DOHH2 (cell line): Measurements from ENCODE around the gene WDR59.

Source experiments
- H3F3A ChIP-seq: fragments of 200-600 bp; sonication (generic), shearing (Covaris generic); 2 replicates; pipeline ENCODE4 v1.6.0; 2016; ENCODE audit warnings: antibody characterized with exemption, mild to moderate bottlenecking; ENCODE audit not compliant: control insufficient read depth, insufficient read depth
- H3K27ac ChIP-seq: fragments of 200-600 bp; sonication (generic); 2 replicates; pipeline ENCODE4 v1.5.1; 2014; ENCODE audit warnings: low read depth, mild to moderate bottlenecking, low read length, moderate library complexity
- H3K27me3 ChIP-seq: fragments of 200-600 bp; sonication (generic); 2 replicates; pipeline ENCODE4 v1.6.1; 2014; ENCODE audit warnings: mild to moderate bottlenecking, low read length, mixed read lengths; ENCODE audit not compliant: control insufficient read depth
- H3K36me3 ChIP-seq: fragments of 200-600 bp; sonication (generic); 2 replicates; pipeline ENCODE4 v1.6.1; 2014; ENCODE audit warnings: mild to moderate bottlenecking, low read length, moderate library complexity, mixed read lengths; ENCODE audit not compliant: control insufficient read depth
- H3K4me1 ChIP-seq: fragments of 200-600 bp; sonication (generic); 2 replicates; pipeline ENCODE4 v1.6.1; 2014; ENCODE audit warnings: mild to moderate bottlenecking, low read length, mixed read lengths; ENCODE audit not compliant: control insufficient read depth
- H3K4me2 ChIP-seq: fragments of 200-600 bp; sonication (generic); 2 replicates; pipeline ENCODE4 v1.6.0; 2014; ENCODE audit warnings: mild to moderate bottlenecking, low read length, moderate library complexity
- H3K4me3 ChIP-seq: fragments of 200-600 bp; sonication (generic); 2 replicates; pipeline ENCODE4 v1.5.1; 2014; ENCODE audit warnings: mild to moderate bottlenecking, low read length, mixed read lengths
- H3K79me2 ChIP-seq: fragments of 200-600 bp; sonication (generic); 2 replicates; pipeline ENCODE4 v1.6.1; 2014; ENCODE audit warnings: mild to moderate bottlenecking, low read length, mixed read lengths; ENCODE audit not compliant: control insufficient read depth
- H3K9me2 ChIP-seq: fragments of 200-600 bp; sonication (generic); replicated peaks from 2 replicates; pipeline ENCODE4 v1.6.1; 2014; ENCODE audit warnings: mild to moderate bottlenecking, low read length, mixed read lengths; ENCODE audit not compliant: control insufficient read depth
- H3K9me3 ChIP-seq: fragments of 200-600 bp; sonication (generic); 2 replicates; pipeline ENCODE4 v1.6.1; 2014; ENCODE audit warnings: antibody characterized with exemption, low read length, mixed read lengths; ENCODE audit not compliant: control insufficient read depth, insufficient read depth
- H4K20me1 ChIP-seq: fragments of 200-600 bp; sonication (generic); 2 replicates; pipeline ENCODE4 v1.6.0; 2014; ENCODE audit warnings: low read depth, mild to moderate bottlenecking, antibody characterized with exemption, low read length, moderate library complexity; ENCODE audit not compliant: control insufficient read depth, insufficient read depth
- EZH2phosphoT487 ChIP-seq: fragments of 200-600 bp; sonication (generic); IDR thresholded peaks from 2 replicates; pipeline ENCODE4 v1.6.1; 2017; ENCODE audit warnings: borderline replicate concordance, mild to moderate bottlenecking, antibody characterized with exemption, low read length, moderate library complexity, mixed read lengths
- TF ChIP-seq, protein P1 (sequence below): fragments of 200-600 bp; sonication (generic); IDR thresholded peaks from one replicate; pipeline ENCODE4 v1.5.1; 2014; ENCODE audit warnings: antibody characterized with exemption, mild to moderate bottlenecking, low read depth, low read length; ENCODE audit not compliant: poor library complexity, severe bottlenecking

The WDR59 gene

GRCh38 chr16:74923766-74924460 lies 61.0 kb downstream of the WDR59 start:
- no peaks in the 10 kb centered on the region for H3F3A ChIP-seq
- no peaks in the 10 kb centered on the region for H3K9me2 ChIP-seq
- H3K79me2 ChIP-seq: no peaks in the 10 kb centered on the region
- no peaks in the 10 kb centered on the region for H3K27me3 ChIP-seq
- H3K9me3 ChIP-seq: no peaks in the 10 kb centered on the region
- no peak overlapping the region for H3K27ac ChIP-seq
- no peak overlapping the region for H3K4me2 ChIP-seq
- H4K20me1 ChIP-seq: no peaks in the 10 kb centered on the region
- H3K4me3 ChIP-seq: no peak overlapping the region
- no peaks in the 10 kb centered on the region for H3K4me1 ChIP-seq
- TF ChIP-seq, protein P1, sequence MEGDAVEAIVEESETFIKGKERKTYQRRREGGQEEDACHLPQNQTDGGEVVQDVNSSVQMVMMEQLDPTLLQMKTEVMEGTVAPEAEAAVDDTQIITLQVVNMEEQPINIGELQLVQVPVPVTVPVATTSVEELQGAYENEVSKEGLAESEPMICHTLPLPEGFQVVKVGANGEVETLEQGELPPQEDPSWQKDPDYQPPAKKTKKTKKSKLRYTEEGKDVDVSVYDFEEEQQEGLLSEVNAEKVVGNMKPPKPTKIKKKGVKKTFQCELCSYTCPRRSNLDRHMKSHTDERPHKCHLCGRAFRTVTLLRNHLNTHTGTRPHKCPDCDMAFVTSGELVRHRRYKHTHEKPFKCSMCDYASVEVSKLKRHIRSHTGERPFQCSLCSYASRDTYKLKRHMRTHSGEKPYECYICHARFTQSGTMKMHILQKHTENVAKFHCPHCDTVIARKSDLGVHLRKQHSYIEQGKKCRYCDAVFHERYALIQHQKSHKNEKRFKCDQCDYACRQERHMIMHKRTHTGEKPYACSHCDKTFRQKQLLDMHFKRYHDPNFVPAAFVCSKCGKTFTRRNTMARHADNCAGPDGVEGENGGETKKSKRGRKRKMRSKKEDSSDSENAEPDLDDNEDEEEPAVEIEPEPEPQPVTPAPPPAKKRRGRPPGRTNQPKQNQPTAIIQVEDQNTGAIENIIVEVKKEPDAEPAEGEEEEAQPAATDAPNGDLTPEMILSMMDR: no peak
- TF ChIP-seq EZH2phosphoT487: no peak
- H3K36me3 ChIP-seq: peaks cover 12% of the 10 kb centered on the region; the same call in 1 of the 2 replicates

DNA sequence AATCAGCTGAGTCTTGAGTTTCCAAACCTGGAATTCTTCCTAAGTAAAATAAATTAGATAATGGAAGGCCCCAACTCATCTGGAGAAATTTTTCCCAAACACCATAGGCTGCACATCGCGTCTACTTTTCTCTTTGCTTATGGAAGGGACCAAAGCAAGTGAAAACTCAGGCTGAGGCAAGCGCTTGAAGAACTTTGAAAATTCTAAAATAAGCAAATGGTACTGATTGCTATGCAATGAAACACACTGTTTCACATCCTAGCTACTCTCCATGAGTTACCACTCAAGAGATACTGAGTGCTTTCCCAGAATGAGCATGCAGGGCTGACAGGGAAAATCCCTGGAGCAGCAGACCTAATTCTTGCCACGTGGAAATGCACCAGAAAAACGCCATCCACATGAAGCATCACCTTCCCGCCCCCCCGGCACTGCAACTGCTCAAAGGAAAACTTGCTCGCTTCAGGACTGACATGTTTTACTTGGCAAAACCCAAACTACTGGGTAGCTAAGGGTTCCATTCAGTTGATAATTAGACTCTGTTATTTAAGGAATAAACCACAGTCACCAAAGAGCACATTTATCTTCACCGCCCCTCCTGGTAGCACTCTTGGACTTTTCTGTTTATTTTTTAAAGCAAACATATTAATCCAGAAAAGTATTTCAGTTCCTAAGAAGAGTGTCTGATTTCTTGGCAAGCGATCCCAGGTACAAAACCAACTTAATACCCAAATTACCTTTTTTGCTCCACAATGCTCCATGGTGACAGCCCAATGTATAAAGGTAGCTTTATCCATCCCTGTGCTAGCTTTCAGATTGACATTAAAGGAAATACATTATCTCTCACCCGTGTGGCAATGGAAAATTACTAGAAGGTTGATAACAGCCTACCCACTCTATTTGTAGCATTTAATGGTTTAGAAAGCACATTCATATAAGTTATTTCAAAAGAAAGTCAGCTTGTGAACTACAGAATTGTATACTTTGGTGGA lies 62.5 kb downstream of the WDR59 start:
- no peaks in the 10 kb centered on the region for H3F3A ChIP-seq
- TF ChIP-seq, protein P1: no peak
- no peak for TF ChIP-seq EZH2phosphoT487
- H3K27me3 ChIP-seq: no peaks in the 10 kb centered on the region
- no peaks in the 10 kb centered on the region for H3K79me2 ChIP-seq
- H3K9me2 ChIP-seq: no peaks in the 10 kb centered on the region
- no peaks in the 10 kb centered on the region for H3K9me3 ChIP-seq
- no peak overlapping the region for H3K4me3 ChIP-seq
- H3K4me2 ChIP-seq: no peak overlapping the region
- no peaks in the 10 kb centered on the region for H3K4me1 ChIP-seq
- no peaks in the 10 kb centered on the region for H4K20me1 ChIP-seq
- no peak overlapping the region for H3K27ac ChIP-seq
- peaks cover 20% of the 10 kb centered on the region for H3K36me3 ChIP-seq

DNA sequence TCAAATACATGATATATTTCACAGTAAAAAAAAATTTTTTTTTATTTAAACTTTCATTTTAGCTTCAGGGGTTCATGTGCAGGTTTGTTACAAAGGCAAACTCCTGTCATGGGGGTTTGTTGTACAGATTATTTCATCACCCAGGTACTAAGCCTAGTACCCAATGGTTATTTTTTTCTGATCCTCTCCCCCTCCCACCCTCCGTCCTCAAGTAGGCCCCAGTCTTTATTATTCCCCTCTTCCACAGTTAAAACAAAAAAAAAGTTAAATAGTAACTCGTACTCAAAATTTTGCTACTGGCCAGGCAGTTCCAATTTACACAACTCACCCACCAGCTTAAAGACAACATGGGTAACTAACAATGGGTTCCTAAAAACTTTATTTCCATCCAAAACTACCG lies 63.9 kb downstream of the WDR59 start:
- no peaks in the 10 kb centered on the region for H3K9me3 ChIP-seq
- H3K27me3 ChIP-seq: no peaks in the 10 kb centered on the region
- no peaks in the 10 kb centered on the region for H3K4me1 ChIP-seq
- no peak overlapping the region for H3K4me3 ChIP-seq
- no peak overlapping the region for H3K27ac ChIP-seq
- H3K36me3 ChIP-seq: peaks cover 22% of the 10 kb centered on the region
- H3K9me2 ChIP-seq: no peaks in the 10 kb centered on the region
- H4K20me1 ChIP-seq: no peaks in the 10 kb centered on the region
- TF ChIP-seq, protein P1: no peak
- no peak for TF ChIP-seq EZH2phosphoT487
- no peak overlapping the region for H3K4me2 ChIP-seq
- H3K79me2 ChIP-seq: no peaks in the 10 kb centered on the region
- no peaks in the 10 kb centered on the region for H3F3A ChIP-seq
